Suppressor macrophage treated with lipopolysaccharide for 4 hours (primary cell): ENCODE data around the gene WAS.
A peak's percentile ranks its signal among the peaks of the same experiment; 100 is the strongest.
"Not testable (repeated sequence)": the region's sequence is repeated elsewhere in the genome, so short reads cannot be mapped to it uniquely, and the experiment has no call there.

Experiments
- DNase-seq: peaks from one replicate; pipeline ENCODE4 v3.0.0-alpha.2; 2020

The WAS gene

DNA sequence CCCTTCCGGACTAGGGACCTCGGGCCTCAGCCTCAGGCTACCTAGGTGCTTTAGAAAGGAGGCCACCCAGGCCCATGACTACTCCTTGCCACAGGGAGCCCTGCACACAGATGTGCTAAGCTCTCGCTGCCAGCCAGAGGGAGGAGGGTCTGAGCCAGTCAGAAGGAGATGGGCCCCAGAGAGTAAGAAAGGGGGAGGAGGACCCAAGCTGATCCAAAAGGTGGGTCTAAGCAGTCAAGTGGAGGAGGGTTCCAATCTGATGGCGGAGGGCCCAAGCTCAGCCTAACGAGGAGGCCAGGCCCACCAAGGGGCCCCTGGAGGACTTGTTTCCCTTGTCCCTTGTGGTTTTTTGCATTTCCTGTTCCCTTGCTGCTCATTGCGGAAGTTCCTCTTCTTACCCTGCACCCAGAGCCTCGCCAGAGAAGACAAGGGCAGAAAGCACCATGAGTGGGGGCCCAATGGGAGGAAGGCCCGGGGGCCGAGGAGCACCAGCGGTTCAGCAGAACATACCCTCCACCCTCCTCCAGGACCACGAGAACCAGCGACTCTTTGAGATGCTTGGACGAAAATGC lies at the start of gene WAS:
TSS of gene WAS (plus strand) at position 389 of the 572 bp plus-strand sequence. CDS start at position 444, 55 bp downstream.
- peak; percentile 73 for DNase-seq

DNA sequence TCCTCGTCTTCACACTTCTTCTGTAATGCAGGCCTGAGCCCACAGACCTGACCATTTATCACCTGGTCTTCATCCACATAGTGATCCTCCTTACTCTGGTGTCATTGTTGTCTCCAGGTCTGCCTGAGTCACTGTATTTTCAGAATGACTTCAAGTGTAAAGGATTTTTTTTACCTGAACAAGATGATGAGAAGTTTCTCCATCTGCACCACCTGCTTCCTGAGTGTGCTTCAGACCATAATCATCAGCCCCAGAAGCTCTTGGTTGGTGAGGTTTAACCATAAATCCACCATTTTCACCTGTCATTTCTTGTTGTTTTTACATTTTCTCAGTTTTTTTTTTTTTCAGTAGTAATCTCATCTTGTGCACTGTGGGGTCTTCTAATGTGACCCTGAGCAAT lies 47.3 kb upstream of the WAS start:
- DNase-seq: no peak

DNA sequence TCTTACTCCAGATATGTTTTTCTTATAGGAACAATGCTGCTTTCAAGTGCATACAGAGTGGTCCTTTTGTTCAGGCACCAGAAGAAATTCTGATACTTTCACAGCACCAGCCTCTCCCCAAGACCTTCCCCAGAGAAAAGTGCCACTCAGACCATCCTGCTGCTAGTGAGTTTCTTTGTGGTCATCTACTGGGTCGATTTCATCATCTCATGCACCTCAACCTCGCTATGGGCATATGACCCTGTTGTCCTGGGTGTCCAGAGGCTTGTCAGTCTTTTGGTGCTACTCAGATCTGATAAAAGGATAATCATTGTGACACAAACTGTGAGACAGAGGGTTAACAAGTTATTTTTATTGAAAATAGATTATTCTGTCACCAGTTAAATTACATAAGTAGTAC lies 46.8 kb upstream of the WAS start:
- DNase-seq: no peak

DNA sequence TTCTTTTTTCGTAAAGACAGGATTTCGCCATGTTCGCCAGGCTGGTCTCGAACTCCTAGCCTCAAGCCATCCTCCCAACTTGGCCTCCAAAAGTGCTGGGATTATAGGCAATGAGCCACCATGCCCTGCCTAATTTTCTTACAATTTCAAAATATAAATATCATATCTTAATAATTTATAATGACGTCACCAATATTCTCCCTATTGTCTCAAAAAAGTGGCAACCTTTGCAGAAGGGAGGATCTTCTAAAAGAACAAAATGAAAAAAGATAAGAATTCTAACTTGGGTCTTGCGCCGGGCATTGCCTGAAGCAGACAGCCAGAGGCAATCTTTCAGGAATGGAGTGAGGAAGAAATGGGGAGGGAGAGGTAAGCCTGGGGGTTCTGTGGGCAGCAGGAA lies 37.9 kb upstream of the WAS start:
- DNase-seq: no peak

DNA sequence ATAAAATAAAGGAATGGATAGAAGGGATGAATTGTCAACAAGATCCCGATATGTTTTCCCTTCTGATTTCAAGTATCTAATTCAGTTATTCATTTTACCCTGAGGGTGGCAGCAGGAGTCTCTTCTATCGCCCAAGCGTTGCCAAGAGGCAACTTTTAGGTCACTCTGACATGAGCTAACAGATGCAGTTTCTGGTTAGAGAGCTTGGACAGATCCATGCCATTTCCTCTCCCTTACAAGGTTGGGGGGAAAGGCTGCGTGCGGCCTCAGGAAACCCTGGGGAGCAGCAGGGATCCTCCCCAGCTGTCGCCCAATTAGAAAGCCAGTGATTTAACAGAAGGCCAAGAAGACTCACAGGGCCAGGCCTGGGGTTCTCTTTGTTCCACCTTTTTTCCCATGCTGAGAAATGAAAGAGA lies 35.3 kb upstream of the WAS start:
- DNase-seq: peak; percentile 58

DNA sequence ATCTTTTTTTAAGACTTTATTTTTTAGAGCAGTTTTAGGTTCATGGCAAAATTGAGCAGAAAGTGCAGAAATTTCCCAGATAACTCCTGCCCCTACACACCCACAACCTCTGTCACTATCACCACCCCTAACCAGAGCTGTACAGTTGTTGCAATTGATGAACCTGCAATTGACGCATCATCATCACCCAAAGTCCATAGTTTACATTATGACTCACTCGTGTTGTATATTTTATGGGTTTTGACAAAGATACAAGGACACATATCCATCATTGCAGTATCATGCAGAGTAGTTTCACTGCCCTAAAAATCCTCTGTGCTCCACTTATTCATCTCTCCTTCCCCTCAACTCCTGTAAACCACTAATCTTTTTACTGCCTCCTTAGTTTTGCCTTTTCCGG lies 34.5 kb upstream of the WAS start:
- DNase-seq: no peak

DNA sequence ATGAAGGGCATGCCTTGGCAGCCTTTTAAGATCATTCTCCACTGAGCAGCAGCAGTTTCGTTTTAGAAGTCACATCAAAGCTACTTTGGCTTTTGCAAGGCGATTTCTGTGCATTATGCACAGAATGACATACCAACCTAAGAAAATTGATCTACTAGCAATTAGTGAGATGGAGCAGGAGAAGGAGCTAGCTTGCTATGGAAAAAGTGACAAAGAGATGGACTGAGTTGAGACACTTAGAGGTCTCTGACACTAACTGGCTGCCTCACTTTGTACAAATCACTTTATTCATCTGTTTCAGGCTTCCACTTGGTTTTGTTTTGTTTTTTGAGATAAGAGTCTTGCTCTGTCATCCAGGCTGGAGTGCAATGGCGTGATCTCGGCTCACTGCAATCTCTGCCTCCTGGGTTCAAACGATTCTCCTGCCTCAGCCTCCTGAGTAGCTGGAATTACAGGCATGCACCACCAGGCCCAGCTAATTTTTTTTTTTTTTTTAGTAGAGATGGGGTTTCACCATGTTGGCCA lies 31.5 kb upstream of the WAS start:
- DNase-seq: not testable (repeated sequence)

DNA sequence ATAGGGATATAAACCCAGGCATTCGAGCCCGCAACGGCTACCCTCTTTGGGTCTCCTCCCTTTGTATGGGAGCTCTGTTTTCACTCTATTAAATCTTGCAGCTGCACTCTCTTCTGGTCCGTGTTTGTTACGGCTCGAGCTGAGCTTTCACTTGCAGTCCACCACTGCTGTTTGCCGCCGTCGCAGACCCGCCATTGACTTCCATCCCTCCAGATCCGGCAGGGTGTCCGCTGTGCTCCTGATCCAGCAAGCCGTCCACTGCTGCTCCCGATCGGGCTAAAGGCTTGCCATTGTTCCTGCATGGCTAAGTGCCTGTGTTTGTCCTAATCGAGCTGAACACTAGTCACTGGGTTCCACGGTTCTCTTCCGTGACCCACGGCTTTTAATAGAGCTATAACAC lies 28.9 kb upstream of the WAS start:
- not testable (repeated sequence) for DNase-seq

DNA sequence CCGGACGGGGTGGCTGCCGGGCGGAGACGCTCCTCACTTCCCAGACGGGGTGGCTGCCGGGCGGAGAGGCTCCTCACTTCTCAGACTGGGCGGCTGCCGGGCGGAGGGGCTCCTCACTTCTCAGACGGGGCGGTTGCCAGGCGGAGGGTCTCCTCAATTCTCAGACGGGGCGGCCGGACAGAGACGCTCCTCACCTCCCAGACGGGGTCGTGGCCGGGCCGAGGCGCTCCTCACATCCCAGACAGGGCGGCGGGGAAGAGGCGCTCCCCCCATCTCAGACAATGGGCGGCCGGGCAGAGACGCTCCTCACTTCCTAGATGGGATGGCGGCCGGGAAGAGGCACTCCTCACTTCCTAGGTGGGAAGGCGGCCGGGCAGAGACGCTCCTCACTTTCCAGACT lies 23.9 kb upstream of the WAS start:
- not testable (repeated sequence) for DNase-seq

DNA sequence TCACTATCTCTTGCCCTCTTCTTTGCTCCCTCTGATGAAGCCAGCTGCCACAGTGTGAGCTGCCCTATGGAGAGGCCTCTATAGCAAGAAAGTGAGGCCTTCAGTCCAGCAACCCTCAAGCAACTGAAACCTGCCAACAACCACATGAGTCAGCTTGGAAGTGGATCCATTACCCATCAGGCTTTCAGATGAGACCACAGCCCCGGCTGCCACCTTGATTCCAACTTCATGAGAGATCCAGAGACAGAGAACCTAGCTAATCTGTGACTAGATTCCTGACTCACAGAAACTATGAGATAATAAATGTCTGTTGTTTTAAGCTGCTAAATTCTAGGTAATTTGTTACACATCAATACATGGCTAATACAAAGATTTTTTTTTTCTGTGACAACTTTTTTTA lies 20.4 kb upstream of the WAS start:
- DNase-seq: no peak

DNA sequence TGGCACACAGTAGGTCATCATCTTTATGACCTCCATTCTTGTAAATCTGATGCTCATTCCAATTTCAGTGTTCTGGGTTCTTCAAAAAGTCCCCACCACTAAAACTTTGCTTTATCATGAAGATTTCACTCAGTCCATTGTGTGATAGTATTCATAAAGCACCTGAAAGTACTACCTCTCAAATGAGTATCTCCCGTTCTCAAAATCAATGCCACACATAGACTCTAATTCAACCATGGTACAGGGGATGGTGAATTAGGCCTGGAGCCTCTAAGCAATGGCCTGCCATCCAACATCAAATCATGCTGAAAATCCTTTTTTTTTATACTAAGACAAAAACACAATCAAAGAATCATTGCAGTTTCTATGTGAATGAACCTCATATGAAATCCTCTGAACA lies 19.4 kb upstream of the WAS start:
- DNase-seq: no peak

DNA sequence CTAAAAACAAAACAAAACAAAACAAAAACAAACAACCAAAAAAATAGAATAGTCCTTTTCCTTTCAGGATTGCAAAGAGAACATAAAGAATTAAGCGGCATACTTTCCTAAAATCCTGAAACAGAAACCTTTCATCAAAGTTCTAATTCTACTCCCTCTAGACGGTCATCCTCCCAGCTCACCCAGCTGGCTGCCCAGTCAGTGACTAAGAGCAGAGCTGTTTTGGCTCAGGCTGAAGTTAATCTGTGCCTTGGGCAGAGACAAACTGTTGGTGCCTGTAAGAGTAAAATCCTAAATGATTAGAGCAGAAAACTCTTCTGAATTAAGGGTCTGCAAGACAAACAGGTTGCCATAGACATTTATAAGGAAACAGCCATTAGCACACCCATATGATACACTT lies 17.6 kb upstream of the WAS start:
- no peak for DNase-seq

DNA sequence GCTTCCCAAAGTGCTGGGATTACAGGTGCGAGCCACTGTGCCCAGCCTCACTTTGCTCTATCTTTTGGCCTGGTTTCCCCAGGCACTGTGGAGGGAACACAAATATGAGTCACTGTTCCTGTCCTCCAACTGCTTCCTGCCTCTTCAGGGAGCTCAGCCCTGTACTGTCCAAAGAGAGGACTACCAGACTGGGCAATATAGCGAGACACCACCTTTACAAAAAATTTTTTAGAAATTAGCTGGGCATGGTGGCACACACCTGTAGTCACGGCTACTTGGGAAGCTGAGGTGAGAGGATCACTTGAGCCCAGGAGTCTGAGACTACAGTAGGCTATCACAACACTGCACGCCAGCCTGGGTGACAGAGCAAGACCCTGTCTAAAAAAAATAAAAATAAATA lies 16.9 kb upstream of the WAS start:
- no peak for DNase-seq

DNA sequence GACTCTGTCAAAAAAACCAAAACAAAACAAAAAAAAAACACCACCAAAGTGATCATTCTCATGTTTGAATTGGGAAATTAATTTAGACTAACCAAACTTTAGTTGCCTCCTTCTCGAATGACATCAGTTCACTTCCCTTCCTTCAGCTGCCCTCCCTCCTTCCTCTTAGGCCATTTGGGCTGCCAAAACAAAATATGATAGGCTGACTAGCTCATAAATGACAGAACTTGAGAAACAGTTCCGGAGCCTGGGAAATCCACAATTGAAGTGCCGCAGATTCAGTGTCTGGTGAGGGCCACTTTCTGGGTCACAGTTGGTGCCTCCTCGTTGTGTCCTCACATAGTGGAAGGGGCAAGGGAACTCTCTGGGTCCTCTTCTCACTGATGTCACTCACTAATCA lies 16.1 kb upstream of the WAS start:
- peak; percentile 68 for DNase-seq

DNA sequence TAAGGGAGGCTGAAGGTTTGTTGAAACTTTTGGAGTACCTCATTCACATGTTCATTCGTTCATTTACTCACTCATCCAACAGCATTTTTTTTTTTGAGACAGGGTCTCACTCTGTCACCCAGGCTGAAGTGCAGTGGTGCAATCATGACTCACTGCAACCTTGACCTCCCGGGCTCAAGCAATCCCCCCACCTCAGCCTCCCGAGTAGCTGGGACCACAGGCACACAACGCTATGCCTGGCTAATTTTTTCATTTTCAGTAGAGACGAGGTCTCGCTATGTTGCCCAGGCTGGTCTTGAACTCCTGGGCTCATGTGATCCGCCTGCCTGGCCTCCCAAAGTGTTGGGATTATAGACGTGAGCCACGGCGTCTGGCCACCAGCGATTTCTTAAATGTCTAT lies 15.4 kb upstream of the WAS start:
- DNase-seq: not testable (repeated sequence)

DNA sequence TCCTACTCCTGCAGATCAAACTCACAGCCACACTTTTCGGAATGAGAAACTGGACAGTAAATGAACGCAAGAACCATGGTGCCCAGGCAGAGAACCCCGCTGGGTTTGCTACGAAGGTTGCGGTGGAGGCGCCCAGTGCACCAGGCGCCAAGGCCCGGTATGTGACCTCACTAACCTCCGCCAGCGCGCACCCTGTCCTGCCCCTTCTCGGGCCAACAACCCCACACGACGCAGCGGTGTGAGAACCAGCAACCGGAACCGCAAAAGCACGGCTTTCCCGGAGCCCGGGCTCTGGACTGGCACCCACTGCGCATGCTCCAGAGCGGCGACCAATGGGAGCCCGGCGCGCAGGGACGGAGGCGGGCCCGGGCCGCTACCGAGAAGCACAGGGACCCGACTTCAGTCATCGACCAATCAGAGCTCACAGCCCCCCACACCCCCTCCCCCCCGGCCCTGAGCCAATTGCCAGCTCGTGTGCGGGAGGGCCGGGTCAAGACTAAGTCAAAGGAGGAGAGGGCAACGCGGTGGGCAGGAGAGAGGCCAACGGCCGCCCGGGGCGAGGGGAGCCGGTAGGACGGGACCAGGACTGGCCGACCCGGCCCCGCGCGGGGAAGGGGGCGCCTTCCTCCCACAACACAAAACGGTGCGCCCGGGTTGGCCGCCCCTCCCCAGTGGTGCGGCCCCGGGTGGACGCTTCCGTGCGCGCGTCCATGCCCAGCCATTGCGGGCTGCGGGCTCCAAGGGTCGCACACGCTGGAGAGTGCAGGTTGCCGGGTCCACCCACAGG lies 7.3 kb upstream of the WAS start:
- DNase-seq: peak; percentile 93

DNA sequence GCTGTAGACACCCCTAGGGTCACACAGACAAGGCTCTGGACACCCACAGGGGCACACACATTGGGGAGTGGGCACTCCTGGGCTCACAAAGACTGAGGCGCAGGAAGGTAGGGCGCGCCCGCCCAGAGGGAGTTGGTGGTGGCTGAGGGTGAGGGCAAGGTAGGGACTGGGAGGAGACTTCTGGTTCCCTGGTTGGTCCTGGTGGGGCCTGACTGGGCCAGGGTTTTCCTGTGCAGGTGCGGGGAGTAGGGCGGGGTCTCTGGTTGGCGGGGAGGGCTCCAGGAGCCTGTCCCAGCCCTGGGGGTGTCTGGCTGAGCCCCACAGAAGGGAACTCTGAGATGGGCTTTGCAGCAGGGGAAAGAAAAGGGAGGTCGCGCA lies 6.7 kb upstream of the WAS start:
- no peak for DNase-seq

DNA sequence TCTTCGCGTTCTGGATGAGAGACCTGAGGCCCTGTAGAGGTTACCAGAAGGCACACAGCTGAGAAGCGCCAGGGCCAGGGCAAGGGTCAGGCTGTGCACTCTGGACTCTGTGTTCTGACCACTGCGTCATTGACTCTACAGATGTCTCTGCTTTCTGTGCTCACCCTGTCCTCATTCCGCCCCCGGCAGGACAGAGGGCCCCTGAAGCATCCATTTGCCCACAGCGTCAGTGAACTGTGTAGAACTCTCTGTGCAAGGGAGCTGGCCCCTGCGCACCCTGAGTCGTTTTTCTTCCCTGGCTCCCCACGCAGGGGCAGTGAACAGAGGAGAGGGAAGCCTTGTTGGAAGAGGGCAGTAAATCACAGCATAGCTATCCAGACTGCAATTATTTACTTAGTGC lies 6.1 kb upstream of the WAS start:
- DNase-seq: no peak

DNA sequence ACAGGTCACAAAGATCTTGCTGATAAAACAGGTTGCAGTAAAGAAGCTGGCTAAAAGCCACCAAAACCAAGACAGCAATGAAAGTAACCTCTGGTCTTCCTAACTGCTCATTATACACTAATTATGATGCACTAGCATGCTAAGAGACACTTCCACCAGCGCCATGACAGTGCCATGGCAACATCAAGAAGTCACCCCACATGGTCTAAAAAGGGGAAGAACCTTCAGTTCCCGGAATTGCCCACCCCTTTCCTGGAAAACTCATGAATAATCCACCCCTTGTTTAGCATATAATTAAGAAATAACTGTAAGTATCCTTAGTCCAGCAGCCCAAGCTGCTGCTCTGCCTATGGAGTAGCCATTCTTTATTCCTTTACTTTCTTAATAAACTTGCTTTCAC lies 3.1 kb upstream of the WAS start:
- peak; percentile 84 for DNase-seq

DNA sequence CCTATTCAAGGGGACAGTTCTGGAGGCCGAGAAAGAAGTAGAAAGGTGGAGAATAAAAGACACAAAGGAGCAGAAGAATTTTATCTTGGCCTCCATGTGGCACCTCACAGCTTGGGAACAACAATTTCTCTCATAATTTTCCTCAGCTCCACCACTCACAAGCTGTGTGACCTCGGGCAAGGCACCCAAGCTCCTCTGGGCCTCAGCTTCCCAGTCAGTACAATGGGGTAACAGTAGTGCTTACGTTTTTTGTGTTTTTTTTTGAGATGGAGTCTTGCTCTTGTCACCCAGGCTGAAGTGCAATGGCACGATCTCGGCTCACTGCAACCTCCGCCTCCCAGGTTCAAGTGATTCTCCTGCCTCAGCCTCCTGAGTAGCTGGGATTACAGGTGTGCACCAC lies 2.7 kb upstream of the WAS start:
- DNase-seq: not testable (repeated sequence)

DNA sequence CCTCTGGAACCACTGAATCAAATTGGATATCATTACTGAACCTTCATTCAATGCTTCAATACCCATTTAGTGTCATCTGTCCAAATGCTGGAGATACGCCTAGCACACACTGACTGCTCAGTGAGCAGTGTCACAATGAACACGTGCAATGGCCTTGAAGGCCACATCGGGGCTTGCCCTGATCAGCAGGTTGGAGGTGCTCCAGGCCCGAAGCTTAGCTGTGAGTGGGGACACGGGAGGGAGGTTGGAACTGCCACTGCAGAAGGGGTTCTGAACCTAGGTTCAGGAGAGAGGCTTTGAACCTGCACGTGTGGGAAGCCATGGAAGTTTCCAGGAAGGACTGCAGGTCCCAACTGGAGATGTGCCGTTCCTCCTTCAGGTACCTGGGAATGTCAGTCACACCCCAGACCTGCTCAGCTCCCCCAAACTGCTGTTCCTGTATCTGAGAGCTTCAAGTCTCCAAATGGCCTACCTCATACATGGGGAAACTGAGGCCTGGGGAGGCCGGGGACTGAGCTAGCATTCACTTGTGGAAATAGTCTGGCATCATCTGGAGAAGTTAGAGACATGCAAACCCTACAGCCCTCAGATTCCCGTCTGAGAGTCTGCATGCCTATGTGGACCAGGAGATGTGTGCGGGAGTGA lies 1.9 kb upstream of the WAS start:
- no peak for DNase-seq

DNA sequence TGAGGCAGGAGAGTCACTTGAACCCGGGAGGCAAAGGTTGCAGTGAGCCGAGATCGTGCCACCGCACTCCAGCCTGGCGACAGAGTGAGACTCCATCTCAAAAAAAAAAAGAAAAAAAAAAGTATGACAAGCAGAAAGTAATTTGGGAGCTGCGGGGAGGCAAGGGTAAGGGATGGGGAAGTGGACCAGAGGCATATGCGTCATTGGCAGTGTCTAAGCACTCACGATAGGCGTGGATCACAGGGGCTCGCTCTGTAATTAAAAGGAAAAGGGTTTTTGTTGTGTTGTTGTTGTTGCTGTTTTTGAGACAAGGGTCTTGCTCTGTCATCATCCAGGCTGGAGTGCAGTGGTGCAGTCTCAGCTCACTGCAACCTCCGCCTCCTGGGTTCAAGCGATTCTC lies 804 bp upstream of the WAS start:
- DNase-seq: peak; percentile 81

DNA sequence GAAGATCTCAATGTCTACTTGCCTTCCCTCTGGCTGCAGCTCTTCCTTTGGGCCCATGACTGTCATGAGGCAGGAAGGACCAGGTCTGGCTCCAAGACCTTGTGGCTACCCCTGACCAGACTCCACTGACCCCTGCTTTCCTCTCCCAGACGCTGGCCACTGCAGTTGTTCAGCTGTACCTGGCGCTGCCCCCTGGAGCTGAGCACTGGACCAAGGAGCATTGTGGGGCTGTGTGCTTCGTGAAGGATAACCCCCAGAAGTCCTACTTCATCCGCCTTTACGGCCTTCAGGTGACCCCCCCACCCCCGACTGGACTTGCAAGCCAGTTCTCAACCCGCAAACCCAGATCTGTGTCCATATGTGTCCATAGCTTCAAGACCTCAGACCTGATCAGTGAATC lies 535 bp downstream of the WAS start:
- no peak for DNase-seq

DNA sequence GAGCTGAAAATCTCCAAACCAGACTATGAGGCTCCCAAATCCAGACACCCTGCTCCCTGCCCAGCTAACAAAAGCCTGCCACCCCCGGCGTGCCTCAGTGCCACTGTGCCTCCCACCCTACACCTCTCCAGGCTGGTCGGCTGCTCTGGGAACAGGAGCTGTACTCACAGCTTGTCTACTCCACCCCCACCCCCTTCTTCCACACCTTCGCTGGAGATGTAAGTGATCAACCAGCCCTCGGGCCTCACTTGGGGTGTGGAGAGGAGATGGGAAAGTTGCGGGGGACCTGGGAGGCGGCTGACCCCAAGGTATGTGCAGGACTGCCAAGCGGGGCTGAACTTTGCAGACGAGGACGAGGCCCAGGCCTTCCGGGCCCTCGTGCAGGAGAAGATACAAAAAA lies 1.8 kb downstream of the WAS start:
- no peak for DNase-seq
